Neural progenitor cell (in vitro differentiated cells): ENCODE data around the gene RNASEH2A. TPM values are rescaled to one million over a fixed set of nuclear protein-coding genes. Genes with fewer than 3 reads are reported as not detected.
A peak's percentile ranks its signal among the peaks of the same experiment; 100 is the strongest.

Source experiments
- DNase-seq: peaks from one replicate; pipeline ENCODE4 v3.0.0-alpha.2; 2016; ENCODE audit warnings: low spot score
- H2AFZ ChIP-seq: fragments of 200-600 bp; sonication (generic); replicated peaks from 2 replicates; pipeline ENCODE4 v1.6.1; 2016; ENCODE audit warnings: antibody characterized with exemption
- H3F3A ChIP-seq: fragments of 200-600 bp; sonication (generic); 2 replicates; pipeline ENCODE4 v1.6.1; 2016; ENCODE audit warnings: antibody characterized with exemption, low read depth
- H3K27ac ChIP-seq: fragments of 200-600 bp; sonication (generic); 2 replicates; pipeline ENCODE4 v1.5.1; 2016; ENCODE audit warnings: mild to moderate bottlenecking
- H3K27me3 ChIP-seq: fragments of 200-600 bp; sonication (generic); 2 replicates; pipeline ENCODE4 v1.6.1; 2016; ENCODE audit warnings: mild to moderate bottlenecking, moderate library complexity
- H3K36me3 ChIP-seq: fragments of 200-600 bp; sonication (generic); 2 replicates; pipeline ENCODE4 v1.5.1; 2016
- H3K4me1 ChIP-seq: fragments of 200-600 bp; sonication (generic); 2 replicates; pipeline ENCODE4 v1.6.1; 2016; ENCODE audit warnings: mixed run types
- H3K4me2 ChIP-seq: fragments of 200-600 bp; sonication (generic); 2 replicates; pipeline ENCODE4 v1.6.1; 2016
- H3K4me3 ChIP-seq: fragments of 200-600 bp; sonication (generic); 2 replicates; pipeline ENCODE4 v1.5.1; 2016
- H3K79me2 ChIP-seq: fragments of 200-600 bp; sonication (generic); 2 replicates; pipeline ENCODE4 v1.6.1; 2016; ENCODE audit warnings: low read depth
- H3K9ac ChIP-seq: fragments of 200-600 bp; sonication (generic); 2 replicates; pipeline ENCODE4 v1.6.1; 2016
- H3K9me3 ChIP-seq: fragments of 200-600 bp; sonication (generic); 2 replicates; pipeline ENCODE4 v1.5.1; 2016; ENCODE audit warnings: low read depth
- H4K20me1 ChIP-seq: fragments of 200-600 bp; sonication (generic); 2 replicates; pipeline ENCODE4 v1.6.1; 2016; ENCODE audit warnings: low read depth
- H3K27ac Mint-ChIP-seq: 3 replicates; pipeline ENCODE4 v1.8.0; 2021; ENCODE audit warnings: mixed read lengths
- H3K27me3 Mint-ChIP-seq: 2 replicates; pipeline ENCODE4 v1.8.0; 2022; ENCODE audit warnings: low read depth, mild to moderate bottlenecking, inconsistent platforms, moderate library complexity, mixed read lengths; ENCODE audit not compliant: insufficient read depth
- H3K36me3 Mint-ChIP-seq: 3 replicates; pipeline ENCODE4 v1.8.0; 2021; ENCODE audit warnings: mixed read lengths
- H3K4me1 Mint-ChIP-seq: 3 replicates; pipeline ENCODE4 v1.8.0; 2021; ENCODE audit warnings: mixed read lengths
- H3K4me3 Mint-ChIP-seq: 3 replicates; pipeline ENCODE4 v1.8.0; 2021; ENCODE audit warnings: mild to moderate bottlenecking, moderate library complexity, mixed read lengths
- H3K9me3 Mint-ChIP-seq: 3 replicates; pipeline ENCODE4 v1.8.0; 2020; ENCODE audit warnings: mixed read lengths
- EZH2 ChIP-seq: fragments of 200-600 bp; sonication (generic); IDR thresholded peaks from 2 replicates; pipeline ENCODE4 v1.6.1; 2017; ENCODE audit warnings: antibody characterized with exemption, mild to moderate bottlenecking, moderate library complexity
- EZH2phosphoT487 ChIP-seq: fragments of 200-600 bp; sonication (generic); IDR thresholded peaks from 2 replicates; pipeline ENCODE4 v1.6.1; 2017; ENCODE audit warnings: antibody characterized with exemption
- total RNA-seq: library from RNA; depleted of rRNA; stranded (reverse); fragments of >200 nt; gene quantifications from 2 replicates; pipeline ENCODE4 v1.2.3, GENCODE V29; 2015; ENCODE audit warnings: low replicate concordance
- TF ChIP-seq, protein P1 (sequence below): fragments of 200-600 bp; sonication (generic); IDR thresholded peaks from 2 replicates; pipeline ENCODE4 v1.5.1; 2017; ENCODE audit warnings: antibody characterized with exemption, mild to moderate bottlenecking

RNASEH2A gene
- total RNA-seq, 1 donor from 2014 or later = 60.3 TPM

DNA sequence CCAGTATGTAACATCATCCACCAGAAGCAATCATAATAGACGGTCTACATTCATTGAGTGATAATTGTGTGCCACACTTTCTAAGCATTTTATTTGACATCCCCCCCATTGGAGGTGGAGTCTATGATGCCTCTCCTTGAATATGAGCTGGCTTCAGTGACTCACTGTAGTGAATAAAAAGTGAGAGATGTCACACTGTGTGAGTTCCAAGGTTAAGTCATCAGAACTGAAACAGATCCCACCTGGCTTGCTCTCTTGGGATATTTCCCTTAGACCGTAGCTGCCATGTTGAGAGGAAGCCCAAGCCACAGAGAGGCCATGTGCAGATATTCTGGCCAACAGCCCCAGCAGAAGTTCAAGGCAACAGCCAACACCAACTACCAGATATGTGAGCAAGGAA lies 15.4 kb downstream of the RNASEH2A start:
- no peak overlapping the region for H3K27ac ChIP-seq
- H3K4me2 ChIP-seq = no peak overlapping the region
- H3K27me3 Mint-ChIP-seq = peaks cover 13% of the 10 kb centered on the region
- TF ChIP-seq EZH2phosphoT487 = no peak
- TF ChIP-seq EZH2 = no peak
- TF ChIP-seq, protein P1, sequence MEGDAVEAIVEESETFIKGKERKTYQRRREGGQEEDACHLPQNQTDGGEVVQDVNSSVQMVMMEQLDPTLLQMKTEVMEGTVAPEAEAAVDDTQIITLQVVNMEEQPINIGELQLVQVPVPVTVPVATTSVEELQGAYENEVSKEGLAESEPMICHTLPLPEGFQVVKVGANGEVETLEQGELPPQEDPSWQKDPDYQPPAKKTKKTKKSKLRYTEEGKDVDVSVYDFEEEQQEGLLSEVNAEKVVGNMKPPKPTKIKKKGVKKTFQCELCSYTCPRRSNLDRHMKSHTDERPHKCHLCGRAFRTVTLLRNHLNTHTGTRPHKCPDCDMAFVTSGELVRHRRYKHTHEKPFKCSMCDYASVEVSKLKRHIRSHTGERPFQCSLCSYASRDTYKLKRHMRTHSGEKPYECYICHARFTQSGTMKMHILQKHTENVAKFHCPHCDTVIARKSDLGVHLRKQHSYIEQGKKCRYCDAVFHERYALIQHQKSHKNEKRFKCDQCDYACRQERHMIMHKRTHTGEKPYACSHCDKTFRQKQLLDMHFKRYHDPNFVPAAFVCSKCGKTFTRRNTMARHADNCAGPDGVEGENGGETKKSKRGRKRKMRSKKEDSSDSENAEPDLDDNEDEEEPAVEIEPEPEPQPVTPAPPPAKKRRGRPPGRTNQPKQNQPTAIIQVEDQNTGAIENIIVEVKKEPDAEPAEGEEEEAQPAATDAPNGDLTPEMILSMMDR = no peak
- no peak overlapping the region for H3K27ac Mint-ChIP-seq
- no peak for DNase-seq
- H2AFZ ChIP-seq = no peak overlapping the region
- H3K4me1 Mint-ChIP-seq = peaks cover 7% of the 10 kb centered on the region
- H4K20me1 ChIP-seq = no peaks in the 10 kb centered on the region
- no peaks in the 10 kb centered on the region for H3K4me1 ChIP-seq
- no peak overlapping the region for H3K9ac ChIP-seq
- H3K27me3 ChIP-seq = peaks cover 4% of the 10 kb centered on the region
- no peaks in the 10 kb centered on the region for H3K79me2 ChIP-seq
- peaks cover 7% of the 10 kb centered on the region for H3K9me3 Mint-ChIP-seq
- H3K36me3 ChIP-seq = no peaks in the 10 kb centered on the region
- no peaks in the 10 kb centered on the region for H3K9me3 ChIP-seq
- no peak overlapping the region for H3K4me3 Mint-ChIP-seq
- no peak overlapping the region for H3K4me3 ChIP-seq
- no peaks in the 10 kb centered on the region for H3K36me3 Mint-ChIP-seq
- peaks cover 24% of the 10 kb centered on the region for H3F3A ChIP-seq

DNA sequence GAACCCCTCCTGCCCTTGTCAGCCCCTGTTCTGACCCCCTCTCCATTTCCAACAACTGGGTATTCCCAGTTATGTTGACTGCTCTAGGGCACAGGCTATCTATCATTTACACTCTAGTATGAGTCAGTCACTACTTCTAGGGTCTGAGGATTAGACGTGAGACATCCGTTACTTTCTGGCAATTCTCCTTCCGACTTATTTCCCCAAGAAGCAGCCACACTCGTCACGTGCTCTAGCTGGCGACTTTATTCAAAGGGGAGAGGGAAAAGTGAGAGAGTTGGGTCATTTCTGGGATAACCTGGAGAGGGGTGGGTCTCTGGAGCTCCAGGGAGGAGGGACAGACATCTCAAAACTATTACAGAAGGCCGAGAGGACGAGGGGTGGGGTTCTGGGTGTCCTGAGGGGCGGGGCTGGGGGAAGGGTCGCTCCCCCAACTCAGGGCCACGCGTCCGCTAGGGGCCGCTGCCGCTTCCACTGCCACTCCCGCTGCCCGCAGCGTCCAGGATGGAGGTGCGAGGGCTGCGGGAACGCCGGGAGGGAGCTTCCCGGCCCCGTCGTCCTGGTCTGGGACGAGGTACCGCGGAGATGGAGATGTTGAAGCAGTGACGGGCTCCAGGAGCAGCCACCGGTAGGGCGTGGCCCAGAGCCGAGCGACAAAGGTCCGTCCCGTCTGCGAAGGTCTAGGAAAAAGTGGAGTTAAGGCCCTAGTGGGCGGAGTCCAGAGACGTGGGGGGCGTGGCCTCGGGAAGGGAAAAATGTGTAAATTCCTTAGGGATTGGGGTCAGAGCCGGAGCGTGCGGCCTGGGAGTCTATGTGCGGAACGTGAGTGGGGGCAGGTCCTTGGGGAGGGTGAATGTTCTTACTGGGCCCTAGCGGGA lies 19.1 kb downstream of the RNASEH2A start:
- Mint-ChIP-seq H3K4me3 (peak overlapping the region; percentile 71), H3K4me1 (peaks cover 7% of the 10 kb centered on the region), H3K27ac (no peak overlapping the region), H3K36me3 (no peaks in the 10 kb centered on the region), H3K9me3 (peaks cover 10% of the 10 kb centered on the region), H3K27me3 (peaks cover 21% of the 10 kb centered on the region)
- H3K27ac ChIP-seq = no peak overlapping the region
- no peaks in the 10 kb centered on the region for H3K4me1 ChIP-seq
- peak overlapping the region; percentile 28 for H3K4me3 ChIP-seq
- peaks cover 27% of the 10 kb centered on the region for H3K27me3 ChIP-seq
- no peak overlapping the region for H3K9ac ChIP-seq
- DNase-seq = peak; percentile 92
- H3F3A ChIP-seq = peaks cover 34% of the 10 kb centered on the region
- peak overlapping the region; percentile 78 for H2AFZ ChIP-seq
- H3K4me2 ChIP-seq = peak overlapping the region; percentile 33
- no peaks in the 10 kb centered on the region for H3K36me3 ChIP-seq
- H3K79me2 ChIP-seq = no peaks in the 10 kb centered on the region
- no peak for TF ChIP-seq EZH2
- TF ChIP-seq, protein P1 = peak; percentile 80
- no peaks in the 10 kb centered on the region for H3K9me3 ChIP-seq
- peaks cover 18% of the 10 kb centered on the region for H4K20me1 ChIP-seq

DNA sequence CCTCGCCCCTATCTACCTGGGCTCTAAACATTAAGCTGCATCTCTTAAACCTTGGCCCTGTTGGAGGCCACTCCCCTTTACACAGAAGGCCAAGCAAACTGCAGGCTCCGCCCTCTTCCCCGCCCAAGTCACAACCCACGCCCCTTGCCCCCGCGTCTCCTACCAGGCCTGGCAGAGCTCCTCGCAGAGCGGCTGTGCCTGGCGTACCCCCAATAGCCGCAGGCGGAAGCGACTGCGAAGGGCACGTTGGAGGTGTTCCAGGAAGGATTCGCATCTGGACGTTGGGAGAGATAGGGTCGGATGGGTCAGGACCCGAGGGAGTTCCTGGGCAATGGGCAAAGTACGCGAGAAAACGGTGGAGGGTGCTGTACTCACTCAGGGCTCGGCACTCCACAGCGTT lies 22.1 kb downstream of the RNASEH2A start:
- H3K4me3 Mint-ChIP-seq = no peak overlapping the region
- TF ChIP-seq EZH2phosphoT487 = no peak
- TF ChIP-seq, protein P1 = no peak
- TF ChIP-seq EZH2 = no peak
- peaks cover 11% of the 10 kb centered on the region for H3K9me3 Mint-ChIP-seq
- H3K36me3 Mint-ChIP-seq = no peaks in the 10 kb centered on the region
- H2AFZ ChIP-seq = no peak overlapping the region
- H3K4me1 ChIP-seq = no peaks in the 10 kb centered on the region
- H3K4me3 ChIP-seq = peak overlapping the region; percentile 21
- H3K4me2 ChIP-seq = peak overlapping the region; percentile 50
- H3K79me2 ChIP-seq = no peaks in the 10 kb centered on the region
- peaks cover 23% of the 10 kb centered on the region for H3K4me1 Mint-ChIP-seq
- H3K9ac ChIP-seq = no peak overlapping the region
- peaks cover 37% of the 10 kb centered on the region for H3F3A ChIP-seq
- no peak overlapping the region for H3K27ac Mint-ChIP-seq
- peaks cover 57% of the 10 kb centered on the region for H3K27me3 ChIP-seq
- H3K27ac ChIP-seq = no peak overlapping the region
- H3K36me3 ChIP-seq = no peaks in the 10 kb centered on the region
- H4K20me1 ChIP-seq = peaks cover 48% of the 10 kb centered on the region
- DNase-seq = peak; percentile 79
- no peaks in the 10 kb centered on the region for H3K9me3 ChIP-seq
- peaks cover 45% of the 10 kb centered on the region for H3K27me3 Mint-ChIP-seq
